GM18951 (cell line): Measurements from ENCODE around the gene PLEKHJ1.

Source experiments
- POLR2A ChIP-seq: IDR thresholded peaks from 4 replicates; pipeline ENCODE4 v1.6.1; 2011; ENCODE audit warnings: mild to moderate bottlenecking; ENCODE audit not compliant: insufficient read length, insufficient read depth; ENCODE audit errors: extremely low read depth
- in situ Hi-C: fragments of 300-500 bp; cut with MboI; formaldehyde crosslinking; loops from one replicate; pipeline ENCODE4 v1.12.0; 2022; ENCODE audit warnings: low sequenced_read_pairs, mixed read lengths, inconsistent platforms; ENCODE audit not compliant: unreplicated experiment

Gene PLEKHJ1

GRCh38 chr19:2230033-2230531 is 6.0 kb downstream of the PLEKHJ1 start:
- in situ Hi-C loops: no loop called here

GRCh38 chr19:2229103-2230032 is 6.8 kb downstream of the PLEKHJ1 start:
- TF ChIP-seq POLR2A: no peak
- in situ Hi-C loops: no loop called here

More at GRCh38 chr19:2230033-2230531, 6.0 kb downstream of the PLEKHJ1 start:
- TF ChIP-seq POLR2A: no peak

GRCh38 chr19:2228157-2229030 is 7.7 kb downstream of the PLEKHJ1 start:
- no peak for TF ChIP-seq POLR2A
- in situ Hi-C loops: no loop called here

- TF ChIP-seq POLR2A: no peak
- in situ Hi-C loops: no loop called here
Measured at GRCh38 chr19:2227415-2228156, 8.5 kb downstream of the PLEKHJ1 start.

- TF ChIP-seq POLR2A: no peak
- in situ Hi-C loops: no loop called here
Measured at GRCh38 chr19:2226840-2227360, 9.2 kb downstream of the PLEKHJ1 start.

- in situ Hi-C loops: no loop called here
- no peak for TF ChIP-seq POLR2A
Measured at GRCh38 chr19:2226051-2226839, 9.9 kb downstream of the PLEKHJ1 start.

- in situ Hi-C loops: no loop called here
- no peak for TF ChIP-seq POLR2A
Measured at GRCh38 chr19:2225415-2226050, 10.6 kb downstream of the PLEKHJ1 start.

GRCh38 chr19:2224754-2225349 is 11.3 kb downstream of the PLEKHJ1 start:
- in situ Hi-C loops: no loop called here
- no peak for TF ChIP-seq POLR2A

GRCh38 chr19:2223959-2224358 is 12.2 kb downstream of the PLEKHJ1 start:
- in situ Hi-C loops: no loop called here
- no peak for TF ChIP-seq POLR2A

GRCh38 chr19:2223391-2223790 is 12.7 kb downstream of the PLEKHJ1 start:
- in situ Hi-C loops: no loop called here
- TF ChIP-seq POLR2A: no peak

- in situ Hi-C loops: no loop called here
- no peak for TF ChIP-seq POLR2A
Measured at GRCh38 chr19:2221918-2222317, 14.2 kb downstream of the PLEKHJ1 start.

- no peak for TF ChIP-seq POLR2A
- in situ Hi-C loops: no loop called here
Measured at GRCh38 chr19:2221250-2221831, 14.8 kb downstream of the PLEKHJ1 start.
